ENCODE measurements around the gene GALNT9. TPM values are rescaled to one million over a fixed set of nuclear protein-coding genes. Genes with fewer than 3 reads are reported as not detected.

The GALNT9 gene
- total RNA-seq, 4 donors from 2014 or later: 0.13 TPM; not detected in 3

DNA sequence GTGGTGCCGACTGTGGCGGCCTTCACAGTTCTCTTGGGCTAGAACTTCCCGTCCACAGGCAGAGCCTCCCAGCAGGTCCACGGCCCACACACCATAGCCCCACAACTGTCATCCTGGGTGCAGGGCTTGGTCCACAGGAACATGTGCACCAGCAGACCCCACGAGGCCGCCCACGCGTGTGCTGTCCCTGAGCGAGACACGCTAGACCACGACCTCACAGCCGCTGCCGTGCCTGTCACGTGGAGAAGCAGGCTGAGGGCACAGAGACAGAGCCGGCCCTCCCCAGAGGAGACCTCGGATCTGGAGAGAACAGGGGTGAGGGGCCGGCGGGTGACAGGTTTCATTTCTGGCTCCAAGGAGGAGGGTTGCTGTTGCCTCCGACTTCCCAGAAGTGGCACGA is 8.9 kb upstream of the GALNT9 start:
- DNase-seq (ENCODE audit: low spot score in 2 of 2): no peak
- intact Hi-C loops (cut with DNase I; ENCODE audit: low total_unique reads): no loop called here
- 87 to 90% methylated on average over 12 to 16 of the region's 20 CpGs for WGBS, 2 donors

DNA sequence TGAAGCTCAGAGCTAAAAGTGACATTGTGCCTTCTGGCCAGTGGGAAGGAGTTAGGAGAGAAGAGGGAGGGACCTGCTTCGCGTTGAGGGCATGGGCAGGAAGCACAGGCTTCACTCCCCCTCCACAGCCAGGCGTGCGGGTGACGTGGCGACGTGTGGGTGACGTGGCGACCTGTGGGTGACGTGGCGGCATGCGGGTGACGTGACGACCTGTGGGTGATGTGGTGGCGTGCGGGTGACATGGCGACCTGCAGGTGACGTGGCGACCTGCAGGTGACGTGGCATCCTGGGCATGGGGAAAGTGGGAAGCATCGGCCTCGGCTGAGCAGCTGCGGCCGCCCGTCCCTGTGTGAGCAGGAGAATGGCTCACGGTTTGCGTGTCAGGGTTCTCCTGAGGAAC is 8.2 kb upstream of the GALNT9 start:
- no peak for TF ChIP-seq POLR2A (IDR thresholded peaks at IDR 0.05)
- TF ChIP-seq, protein P1, sequence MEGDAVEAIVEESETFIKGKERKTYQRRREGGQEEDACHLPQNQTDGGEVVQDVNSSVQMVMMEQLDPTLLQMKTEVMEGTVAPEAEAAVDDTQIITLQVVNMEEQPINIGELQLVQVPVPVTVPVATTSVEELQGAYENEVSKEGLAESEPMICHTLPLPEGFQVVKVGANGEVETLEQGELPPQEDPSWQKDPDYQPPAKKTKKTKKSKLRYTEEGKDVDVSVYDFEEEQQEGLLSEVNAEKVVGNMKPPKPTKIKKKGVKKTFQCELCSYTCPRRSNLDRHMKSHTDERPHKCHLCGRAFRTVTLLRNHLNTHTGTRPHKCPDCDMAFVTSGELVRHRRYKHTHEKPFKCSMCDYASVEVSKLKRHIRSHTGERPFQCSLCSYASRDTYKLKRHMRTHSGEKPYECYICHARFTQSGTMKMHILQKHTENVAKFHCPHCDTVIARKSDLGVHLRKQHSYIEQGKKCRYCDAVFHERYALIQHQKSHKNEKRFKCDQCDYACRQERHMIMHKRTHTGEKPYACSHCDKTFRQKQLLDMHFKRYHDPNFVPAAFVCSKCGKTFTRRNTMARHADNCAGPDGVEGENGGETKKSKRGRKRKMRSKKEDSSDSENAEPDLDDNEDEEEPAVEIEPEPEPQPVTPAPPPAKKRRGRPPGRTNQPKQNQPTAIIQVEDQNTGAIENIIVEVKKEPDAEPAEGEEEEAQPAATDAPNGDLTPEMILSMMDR (IDR thresholded peaks at IDR 0.05): no peak
- DNase-seq (ENCODE audit: low spot score in 2 of 2): no peak
- H3K4me3 ChIP-seq (ENCODE audit: low read depth, poor library complexity, severe bottlenecking): no peak overlapping the region
- WGBS, 2 donors: 89 to 94% methylated on average over 27 of the region's 27 CpGs
- intact Hi-C loops (cut with DNase I; ENCODE audit: low total_unique reads): no loop called here

More for the DNA sequence above, 8.9 kb upstream of the GALNT9 start:
- H3K4me3 ChIP-seq (ENCODE audit: low read depth, poor library complexity, severe bottlenecking): no peak overlapping the region
- TF ChIP-seq, protein P1 (IDR thresholded peaks at IDR 0.05): no peak
- no peak for TF ChIP-seq POLR2A (IDR thresholded peaks at IDR 0.05)

DNA sequence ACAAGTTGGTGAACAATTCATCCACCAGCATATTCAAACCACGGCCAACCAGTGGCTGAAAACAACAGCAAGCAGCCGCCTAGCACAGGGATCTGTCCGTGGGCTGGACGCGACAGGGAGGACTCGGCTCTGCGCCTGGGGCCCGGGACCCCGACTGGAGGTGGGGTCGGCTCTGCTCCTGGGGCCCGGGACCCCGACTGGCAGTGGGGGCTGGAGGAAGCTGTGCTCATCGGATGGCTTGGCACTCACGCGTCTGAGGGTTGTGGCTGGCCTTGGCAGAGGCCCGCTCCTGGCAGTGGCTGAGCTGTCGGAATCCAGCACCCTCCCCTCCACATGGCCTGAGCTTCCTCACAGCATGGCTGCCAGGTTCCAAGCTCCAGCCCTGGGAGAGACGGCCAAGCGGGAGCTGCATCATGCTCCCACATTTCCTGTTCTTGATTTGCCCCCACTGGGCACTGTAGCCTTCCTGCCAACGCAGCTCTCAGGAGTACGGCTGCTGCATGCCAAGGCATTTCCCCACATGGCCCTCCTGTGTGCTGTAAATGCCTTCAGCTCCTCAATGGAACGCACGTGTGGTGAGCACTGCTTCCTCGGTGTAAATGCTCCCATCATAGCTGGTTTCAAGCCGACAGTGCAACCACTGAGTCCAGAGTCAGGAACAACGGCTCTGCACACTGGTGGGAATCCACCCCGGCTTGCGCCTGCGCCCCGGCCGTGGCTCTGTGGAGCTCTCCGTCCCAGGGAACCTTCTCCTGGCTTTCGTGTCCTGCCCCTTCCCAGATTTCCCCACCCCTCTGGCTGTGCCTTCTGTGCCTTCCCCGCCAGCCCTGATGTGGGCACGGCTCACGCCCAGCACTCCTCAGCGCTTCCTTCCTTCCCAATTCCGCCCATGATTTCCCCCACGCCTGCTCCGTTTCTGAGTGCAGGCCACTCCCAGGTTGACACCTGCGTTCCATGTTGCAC is 7.3 kb upstream of the GALNT9 start:
- 89 to 90% methylated on average over 37 to 41 of the region's 41 CpGs for WGBS, 2 donors
- DNase-seq (ENCODE audit: low spot score in 2 of 2): no peak
- intact Hi-C loops (cut with DNase I; ENCODE audit: low total_unique reads): no loop called here
- TF ChIP-seq, protein P1 (IDR thresholded peaks at IDR 0.05): no peak
- no peak for TF ChIP-seq POLR2A (IDR thresholded peaks at IDR 0.05)
- H3K4me3 ChIP-seq (ENCODE audit: low read depth, poor library complexity, severe bottlenecking): no peak overlapping the region

DNA sequence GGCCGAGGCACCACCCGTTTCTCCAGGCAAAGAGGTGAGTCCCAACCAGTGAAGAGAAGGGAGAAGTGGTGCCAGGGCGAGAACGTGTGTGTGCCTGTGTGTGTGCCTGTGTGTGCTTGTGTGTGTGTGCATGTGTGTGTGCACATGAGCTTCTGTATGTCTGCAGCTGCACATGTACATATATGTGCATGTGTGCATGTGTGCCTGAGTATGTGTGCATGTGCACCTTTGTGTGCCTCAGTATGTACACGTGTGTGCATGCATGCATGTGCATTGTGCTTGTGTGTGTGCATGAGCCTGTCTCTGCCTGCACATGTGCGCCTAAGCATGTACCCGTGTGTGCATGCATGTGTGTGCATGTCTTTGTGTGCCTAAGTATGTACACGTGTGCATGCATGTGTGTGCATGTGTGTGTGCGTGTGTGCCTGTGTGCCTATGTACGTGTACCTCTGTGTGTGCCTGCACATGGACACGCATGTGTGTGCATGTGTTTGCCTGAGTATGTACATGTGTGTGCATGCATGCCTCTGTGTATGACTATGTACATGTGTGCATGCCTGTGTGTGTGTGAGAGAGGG is 5.9 kb upstream of the GALNT9 start:
- TF ChIP-seq, protein P1 (IDR thresholded peaks at IDR 0.05): no peak
- TF ChIP-seq POLR2A (IDR thresholded peaks at IDR 0.05): no peak
- DNase-seq (ENCODE audit: low spot score in 2 of 2): no peak
- H3K4me3 ChIP-seq (ENCODE audit: low read depth, poor library complexity, severe bottlenecking): no peak overlapping the region
- intact Hi-C loops (cut with DNase I; ENCODE audit: low total_unique reads): no loop called here
- 85 to 86% methylated on average over 11 of the region's 11 CpGs for WGBS, 2 donors

DNA sequence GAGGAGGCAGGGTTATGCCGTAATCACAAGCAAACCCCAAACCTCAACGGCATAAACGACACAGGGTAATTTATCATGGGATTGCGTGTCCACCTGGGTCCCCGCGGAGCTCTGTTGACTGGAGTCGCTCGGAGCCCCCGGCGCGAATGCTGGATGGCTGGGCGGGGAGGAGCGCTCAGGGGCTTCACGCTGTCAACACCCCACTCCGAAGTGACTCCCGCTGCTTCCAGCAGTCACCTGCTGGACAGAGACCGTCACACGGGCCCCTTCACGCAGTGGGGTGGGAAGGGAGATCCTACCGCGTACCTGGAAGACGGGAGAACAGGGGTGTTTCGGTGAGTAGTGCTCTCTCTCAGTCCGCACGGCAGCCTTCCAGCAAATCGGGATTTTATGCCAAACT is 4.4 kb upstream of the GALNT9 start:
- no peak for DNase-seq (ENCODE audit: low spot score in 2 of 2)
- 76 to 80% methylated on average over 17 to 26 of the region's 26 CpGs for WGBS, 2 donors
- no peak for TF ChIP-seq POLR2A (IDR thresholded peaks at IDR 0.05)
- TF ChIP-seq, protein P1 (IDR thresholded peaks at IDR 0.05): no peak
- no peak overlapping the region for H3K4me3 ChIP-seq (ENCODE audit: low read depth, poor library complexity, severe bottlenecking)
- intact Hi-C loops (cut with DNase I; ENCODE audit: low total_unique reads): no loop called here

All from lower leg skin (tissue), 4 donors.